NCI-H1092 treated with DMSO at 0.1 percent for 48 hours (cell line): ENCODE data around the gene TNIP1.
A peak's percentile ranks its signal among the peaks of the same experiment; 100 is the strongest.

Source experiments
- DNase-seq: peaks from one replicate; lab custom pipeline; 2025; lab: John Stamatoyannopoulos, UW

The TNIP1 gene

DNA sequence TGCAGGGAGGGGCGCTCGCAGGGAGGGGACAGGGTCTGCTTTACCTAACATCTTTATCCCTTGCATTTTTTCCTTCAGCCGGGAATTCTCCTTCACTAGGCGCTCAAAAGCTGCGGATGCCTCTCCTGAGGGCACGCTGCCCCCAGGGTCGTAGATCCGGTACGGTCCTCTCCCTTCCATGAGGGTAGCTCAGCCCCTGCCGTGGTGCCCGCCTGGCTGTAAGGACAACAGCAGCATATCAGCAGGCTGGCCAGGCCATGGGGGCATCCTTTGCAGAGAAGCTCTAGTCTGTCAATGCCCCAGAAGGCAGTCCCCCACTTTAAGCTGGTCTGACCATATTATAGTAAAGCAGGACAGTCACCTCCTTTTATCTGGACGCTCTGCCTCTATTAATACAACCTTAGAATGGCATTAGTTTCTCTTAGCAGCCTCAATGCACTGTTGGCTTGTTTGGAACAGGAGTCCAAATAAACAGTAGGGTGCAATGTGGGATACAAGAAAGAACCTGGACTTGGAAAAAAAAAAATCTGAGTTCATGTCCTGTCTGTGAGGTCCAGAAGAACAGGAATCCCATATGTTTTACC, 15.8 kb downstream of the TNIP1 start:
- DNase-seq: no peak

DNA sequence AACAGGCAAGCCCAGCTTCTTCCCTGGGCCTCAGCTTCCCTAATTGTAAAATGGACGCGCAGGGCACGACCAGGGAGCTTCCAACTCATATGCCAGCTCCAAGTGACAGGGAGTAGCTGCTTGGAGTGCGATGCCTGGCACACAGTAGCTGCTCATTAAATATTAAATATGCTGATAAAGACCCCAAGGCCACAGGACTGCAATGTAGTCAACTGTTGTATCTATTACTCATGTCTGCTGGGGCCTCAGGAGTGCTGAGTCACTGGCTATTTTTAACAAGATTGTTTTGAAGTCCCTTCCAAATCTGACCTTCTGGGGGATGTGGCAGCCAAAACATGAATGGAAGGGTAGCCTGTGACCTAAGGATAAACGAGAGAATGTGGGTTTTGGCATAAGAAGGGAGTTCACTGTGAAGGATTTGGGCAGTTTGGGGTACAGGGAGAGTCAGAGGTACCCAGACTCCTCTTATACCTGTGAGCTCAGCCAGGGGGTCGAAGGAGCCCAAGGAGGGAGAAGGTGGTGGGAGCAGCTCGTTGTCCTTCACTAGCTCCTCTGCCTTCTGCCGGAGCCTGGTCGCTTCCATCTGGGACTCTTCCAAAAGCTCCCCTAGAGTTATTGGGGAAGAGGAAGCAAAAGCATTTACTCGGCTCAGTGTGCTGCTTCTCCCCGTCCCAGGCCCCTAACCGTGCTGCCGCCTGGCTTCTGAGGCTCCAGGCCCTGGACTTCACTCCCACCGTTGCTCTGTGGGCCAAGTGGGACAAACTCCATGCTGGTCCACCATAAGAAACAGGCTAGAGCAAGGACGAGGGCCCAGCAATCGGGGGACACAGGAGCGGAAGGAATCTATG, 17.5 kb downstream of the TNIP1 start:
- no peak for DNase-seq

GRCh38 chr5:151062405-151063141, 18.3 kb downstream of the TNIP1 start:
- no peak for DNase-seq

- no peak for DNase-seq
Measured at GRCh38 chr5:151060742-151061141, 20.1 kb downstream of the TNIP1 start.

DNA sequence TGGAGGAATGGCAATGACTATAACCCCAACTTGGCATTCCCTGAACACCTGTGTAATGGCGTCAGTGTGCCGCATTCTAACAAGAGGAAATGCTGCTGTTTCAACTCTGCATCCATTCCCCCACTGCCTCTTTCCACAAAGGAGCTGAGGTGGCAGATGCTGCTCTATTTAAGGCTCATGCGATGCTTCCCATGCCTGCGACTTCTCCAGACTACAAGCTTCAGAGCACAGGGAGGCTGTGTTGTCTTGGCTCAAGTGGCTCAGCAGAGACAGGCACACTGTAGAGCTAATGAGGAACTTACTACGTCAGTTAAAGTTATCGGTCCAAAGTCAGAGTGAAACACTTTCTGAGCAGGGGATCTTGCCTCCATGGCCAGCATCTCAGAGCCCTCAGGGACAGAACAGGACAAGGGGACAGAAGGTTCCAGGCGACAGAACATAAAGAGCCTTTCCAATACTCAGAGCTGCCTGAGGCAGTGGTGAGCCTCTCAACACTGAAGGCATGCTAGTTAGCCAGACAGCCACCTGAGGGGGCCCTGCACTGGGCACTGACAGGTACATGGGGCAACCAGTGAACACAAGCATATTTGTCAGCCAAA, 21.8 kb downstream of the TNIP1 start:
- no peak for DNase-seq

DNA sequence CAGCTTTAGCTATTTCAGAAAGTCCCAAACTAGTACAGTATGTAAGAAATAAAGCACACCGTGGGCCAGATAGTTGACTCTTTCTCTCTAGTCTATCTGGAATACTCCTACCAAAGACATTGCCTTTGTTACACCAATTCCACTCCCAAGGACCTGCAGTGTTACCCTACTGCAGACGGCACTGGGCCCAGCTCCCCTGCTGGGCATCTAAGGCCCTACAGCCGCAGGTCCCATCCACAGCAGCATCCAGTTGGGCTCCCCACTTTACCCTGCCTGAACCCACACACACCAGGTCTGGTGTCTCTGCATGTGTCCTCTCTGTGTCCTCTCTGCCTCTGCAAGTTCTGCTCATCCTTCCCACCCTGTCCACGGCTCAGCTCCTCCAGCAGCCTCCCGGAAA, 22.5 kb downstream of the TNIP1 start:
- no peak for DNase-seq

DNA sequence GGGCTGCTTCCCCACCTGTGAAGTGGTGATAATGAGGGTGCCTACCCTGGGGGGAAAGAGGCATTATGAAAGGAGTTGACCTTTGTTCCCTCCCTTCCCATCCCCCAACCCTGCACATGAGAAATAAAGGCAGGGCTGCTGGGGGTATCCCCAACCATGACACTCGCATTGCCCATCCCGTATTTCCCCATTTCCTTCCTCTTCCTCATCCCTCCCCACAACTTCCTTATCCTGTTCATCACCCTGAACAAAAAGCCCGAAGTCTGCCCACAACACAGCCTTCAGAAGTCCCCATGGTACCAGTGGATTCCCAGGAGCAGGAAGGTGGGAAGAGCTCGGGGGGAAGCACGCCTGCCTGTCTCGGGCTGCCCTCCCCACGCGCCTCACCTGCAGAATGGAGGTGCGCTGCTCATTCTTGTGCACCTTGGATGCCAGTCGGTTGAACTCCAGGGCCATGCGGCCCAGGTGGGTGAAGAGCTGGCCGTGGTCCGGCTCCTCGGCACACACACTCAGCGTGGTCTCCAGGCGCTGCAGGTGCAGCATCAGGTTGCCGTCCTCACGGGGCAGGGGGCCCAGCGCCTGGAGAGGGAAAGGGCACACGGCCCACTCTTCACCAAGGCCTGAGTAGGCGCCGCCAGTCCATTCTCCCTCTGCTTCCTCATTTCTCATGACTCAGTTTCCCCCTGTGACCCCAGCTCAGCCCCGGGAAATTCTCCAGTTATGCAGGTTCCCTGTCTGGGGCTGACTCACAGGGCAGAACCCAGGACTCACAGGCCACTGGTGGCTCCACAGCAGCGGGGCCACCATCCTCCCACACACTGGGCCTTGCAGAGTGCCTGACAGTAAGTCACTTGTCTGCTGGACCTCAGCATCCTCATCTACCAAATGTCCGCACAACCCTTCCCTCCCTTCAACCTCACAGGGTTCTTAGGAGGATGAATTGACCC, 24.2 kb downstream of the TNIP1 start:
- no peak for DNase-seq

DNA sequence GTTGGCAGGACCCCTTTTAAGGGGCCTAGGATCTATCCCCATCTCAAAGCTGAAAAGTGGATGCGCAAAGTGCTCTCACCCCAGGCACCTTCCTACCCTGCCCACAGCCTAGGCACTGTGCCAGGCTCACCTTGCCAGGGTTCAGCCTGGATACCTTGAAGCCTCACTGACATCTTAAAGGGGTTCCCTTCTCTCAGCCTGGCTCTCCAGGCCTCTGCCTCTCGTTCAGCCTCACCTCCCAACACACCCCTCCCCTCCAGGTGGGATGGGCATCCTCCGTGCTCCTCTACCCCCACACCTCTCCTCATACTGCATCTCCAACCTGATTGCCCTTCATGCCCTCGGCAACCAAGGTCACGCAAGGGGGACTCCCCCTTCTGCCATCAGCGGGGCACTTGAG, 25.5 kb downstream of the TNIP1 start:
- no peak for DNase-seq

DNA sequence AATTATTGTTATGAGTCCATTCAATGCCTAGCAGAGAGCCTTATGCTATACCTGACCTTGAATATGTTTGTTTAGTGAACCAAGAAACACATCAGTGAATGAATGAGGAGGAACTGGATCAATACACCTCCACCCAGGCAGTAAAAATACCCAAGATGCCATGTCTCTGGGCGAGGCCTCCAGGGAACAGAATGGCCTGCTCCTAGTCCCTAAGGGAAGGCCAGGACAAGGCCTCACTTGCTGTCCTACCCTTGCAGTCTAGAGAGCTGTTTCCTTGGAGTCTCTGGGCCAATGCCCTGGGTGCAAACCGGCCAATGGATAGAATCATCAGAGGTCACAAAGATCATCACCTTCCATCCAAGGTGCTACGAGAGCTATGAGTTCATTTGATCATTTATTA, 26.1 kb downstream of the TNIP1 start:
- no peak for DNase-seq

DNA sequence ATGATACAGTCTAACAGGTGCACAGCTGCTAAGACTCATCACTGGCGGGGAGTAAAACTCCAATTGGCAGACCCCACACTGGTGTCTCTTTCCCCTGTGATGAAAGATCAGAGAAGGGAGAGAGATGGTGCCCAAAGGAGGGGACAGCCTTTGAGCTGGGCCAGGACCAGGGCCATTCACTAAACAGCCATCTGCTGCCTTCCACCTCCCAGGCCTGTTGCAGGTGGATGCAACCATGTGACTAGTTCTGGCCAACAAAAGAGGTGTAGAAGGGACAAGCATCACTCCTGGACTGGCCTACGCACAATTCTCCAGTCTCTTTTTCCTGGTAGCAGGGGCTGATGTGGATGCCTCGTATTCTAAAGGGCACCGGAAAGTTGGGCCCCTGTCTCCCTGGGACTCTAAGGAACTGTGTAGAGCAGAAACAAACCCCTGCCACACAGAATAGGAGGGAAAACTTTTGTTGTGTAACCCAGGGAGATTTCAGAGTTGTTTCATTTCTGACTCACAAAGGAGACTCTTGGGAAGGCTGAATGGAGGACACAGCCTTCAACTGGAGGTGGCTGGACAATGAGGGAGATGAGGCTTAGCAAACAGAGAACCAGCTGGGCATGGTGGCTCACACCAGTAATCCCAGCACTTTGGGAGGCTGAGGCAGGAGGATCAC, 26.9 kb downstream of the TNIP1 start:
- no peak for DNase-seq

- no peak for DNase-seq
Measured at GRCh38 chr5:151052836-151053235, 28.0 kb downstream of the TNIP1 start.

- no peak for DNase-seq
Measured at GRCh38 chr5:151051931-151052608, 28.8 kb downstream of the TNIP1 start.

- peak; percentile 6 for DNase-seq
Measured at GRCh38 chr5:151051066-151051930, 29.5 kb downstream of the TNIP1 start.

- no peak for DNase-seq
Measured at GRCh38 chr5:151048526-151048925, 32.3 kb downstream of the TNIP1 start.

DNA sequence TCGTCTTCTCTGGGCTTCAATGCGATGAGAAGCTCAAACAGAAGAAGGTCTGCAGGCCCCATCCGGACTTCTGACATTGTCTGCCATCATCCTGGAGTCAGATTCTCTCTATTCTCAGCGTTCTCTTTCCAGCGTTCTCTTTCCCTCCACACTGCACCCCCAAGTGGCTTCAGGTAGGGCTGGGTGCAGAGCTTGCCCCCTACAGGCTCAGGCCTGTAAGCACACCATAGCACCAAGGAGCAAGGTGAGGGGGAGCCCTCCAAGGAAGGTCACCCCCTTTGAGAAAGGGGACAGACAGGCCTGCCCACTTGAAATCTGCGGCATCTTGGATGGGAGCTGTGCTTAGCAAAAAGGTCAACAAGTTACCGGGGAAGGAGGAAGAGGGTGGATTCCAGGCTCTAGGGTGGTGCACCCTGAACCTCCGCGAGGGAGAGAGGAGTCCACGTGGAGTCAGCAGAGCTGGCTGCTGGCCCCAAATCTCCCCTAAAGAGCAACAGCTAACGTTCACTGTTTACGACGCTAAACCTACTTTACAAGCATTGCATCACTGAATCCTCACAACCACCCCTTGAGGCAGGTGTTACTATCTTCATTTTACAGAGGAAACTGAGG, 32.9 kb downstream of the TNIP1 start:
- DNase-seq: no peak

- DNase-seq: no peak
Measured at GRCh38 chr5:151042453-151043093, 38.3 kb downstream of the TNIP1 start.

DNA sequence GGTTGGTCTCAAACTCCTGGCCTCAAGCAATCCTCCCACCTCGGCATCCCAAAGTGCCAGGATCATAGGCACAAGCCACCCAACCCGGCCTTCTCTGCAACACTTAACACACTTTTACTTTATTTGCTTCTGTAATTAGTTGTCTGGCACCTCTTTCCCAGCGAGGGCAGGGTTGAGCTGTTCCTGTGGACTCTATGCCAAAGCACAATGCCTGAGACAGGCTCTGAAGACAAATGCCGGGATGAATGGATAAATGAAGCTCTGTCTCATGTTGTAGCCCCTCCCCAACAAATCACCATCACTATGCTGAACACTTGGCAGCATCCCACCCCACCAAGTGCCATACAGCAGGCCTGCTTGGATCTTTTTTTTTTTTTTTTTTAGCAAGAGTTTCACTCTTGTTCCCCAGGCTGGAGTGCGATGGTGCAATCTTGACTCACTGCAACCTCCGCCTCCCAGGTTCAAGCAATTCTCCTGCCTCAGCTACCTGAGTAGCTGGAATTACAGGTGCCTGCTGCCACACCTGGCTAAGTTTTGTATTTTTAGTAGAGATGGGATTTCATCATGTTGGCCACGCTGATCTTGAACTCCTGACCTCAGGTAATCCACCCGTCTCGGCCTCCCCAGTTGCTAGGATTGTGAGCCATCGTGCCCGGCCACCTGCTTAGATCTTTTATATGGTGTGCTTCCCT, 39.1 kb downstream of the TNIP1 start:
- DNase-seq: no peak

- DNase-seq: no peak
Measured at GRCh38 chr5:151040211-151040747, 40.6 kb downstream of the TNIP1 start.
